ACC112 (cell line): Measurements from ENCODE around the gene MAB21L2.
"Not testable (repeated sequence)": the region's sequence is repeated elsewhere in the genome, so short reads cannot be mapped to it uniquely, and the experiment has no call there.

Experiments used
- H2AFZ ChIP-seq: fragments of 200-600 bp; sonication (generic); one replicate; pipeline ENCODE4 v1.6.0; 2017; ENCODE audit warnings: antibody characterized with exemption, low read length; ENCODE audit not compliant: unreplicated experiment
- H3K27ac ChIP-seq: fragments of 200-600 bp; sonication (generic); 2 replicates; pipeline ENCODE4 v1.5.1; 2014; ENCODE audit warnings: low read depth, mild to moderate bottlenecking, antibody characterized with exemption, low read length, moderate library complexity
- H3K27me3 ChIP-seq: fragments of 200-600 bp; sonication (generic); 2 replicates; pipeline ENCODE4 v1.6.1; 2014; ENCODE audit warnings: mild to moderate bottlenecking, antibody characterized with exemption, low read length, moderate library complexity, mixed read lengths; ENCODE audit not compliant: insufficient read depth
- H3K36me3 ChIP-seq: fragments of 200-600 bp; sonication (generic); 2 replicates; pipeline ENCODE4 v1.6.1; 2016; ENCODE audit warnings: mild to moderate bottlenecking, antibody characterized with exemption, low read length, moderate library complexity, mixed read lengths; ENCODE audit not compliant: insufficient read depth
- H3K4me1 ChIP-seq: fragments of 200-600 bp; sonication (generic); one replicate; pipeline ENCODE4 v1.6.1; 2016; ENCODE audit warnings: low read length, mixed read lengths; ENCODE audit not compliant: insufficient read depth, unreplicated experiment, control insufficient read depth
- H3K4me3 ChIP-seq: fragments of 200-600 bp; sonication (generic); 2 replicates; pipeline ENCODE4 v1.5.1; 2014; ENCODE audit warnings: mild to moderate bottlenecking, low read depth, low read length
- H3K79me2 ChIP-seq: fragments of 200-600 bp; sonication (generic); one replicate; pipeline ENCODE4 v1.6.0; 2016; ENCODE audit warnings: low read length; ENCODE audit not compliant: control insufficient read depth, unreplicated experiment, insufficient read depth

MAB21L2 gene

GRCh38 chr4:150561143-150561737 lies 20.7 kb upstream of the MAB21L2 start:
- no peaks in the 10 kb centered on the region for H3K79me2 ChIP-seq
- H3K4me3 ChIP-seq = no peak overlapping the region
- no peak overlapping the region for H3K27ac ChIP-seq
- H2AFZ ChIP-seq = no peak overlapping the region
- H3K4me1 ChIP-seq = no peaks in the 10 kb centered on the region
- H3K27me3 ChIP-seq = no peaks in the 10 kb centered on the region
- H3K36me3 ChIP-seq = no peaks in the 10 kb centered on the region

- Histone ChIP-seq H3K36me3 (no peaks in the 10 kb centered on the region), H3K27ac (no peak overlapping the region), H3K27me3 (no peaks in the 10 kb centered on the region)
These were observed 19.7 kb upstream of the MAB21L2 start for GRCh38 chr4:150562250-150562649.

GRCh38 chr4:150562751-150563150 lies 19.2 kb upstream of the MAB21L2 start:
- H3K27me3 ChIP-seq = no peaks in the 10 kb centered on the region
- no peak overlapping the region for H2AFZ ChIP-seq
- H3K79me2 ChIP-seq = no peaks in the 10 kb centered on the region
- H3K4me3 ChIP-seq = no peak overlapping the region
- H3K36me3 ChIP-seq = no peaks in the 10 kb centered on the region
- no peaks in the 10 kb centered on the region for H3K4me1 ChIP-seq
- H3K27ac ChIP-seq = no peak overlapping the region

More at GRCh38 chr4:150562250-150562649, 19.7 kb upstream of the MAB21L2 start:
- Histone ChIP-seq H2AFZ (no peak overlapping the region), H3K4me1 (no peaks in the 10 kb centered on the region), H3K4me3 (no peak overlapping the region), H3K79me2 (no peaks in the 10 kb centered on the region)

- H3K4me1 ChIP-seq, H2AFZ ChIP-seq, H3K27me3 ChIP-seq, H3K4me3 ChIP-seq, H3K79me2 ChIP-seq, H3K36me3 ChIP-seq, H3K27ac ChIP-seq: not testable (repeated sequence)
These were observed 17.0 kb upstream of the MAB21L2 start for GRCh38 chr4:150564967-150565366.

GRCh38 chr4:150567070-150567469 lies 14.9 kb upstream of the MAB21L2 start:
- Histone ChIP-seq H2AFZ (no peak overlapping the region), H3K4me3 (no peak overlapping the region), H3K27ac (no peak overlapping the region), H3K36me3 (no peaks in the 10 kb centered on the region), H3K4me1 (peaks cover 19% of the 10 kb centered on the region), H3K27me3 (no peaks in the 10 kb centered on the region), H3K79me2 (no peaks in the 10 kb centered on the region)

- no peak overlapping the region for H2AFZ ChIP-seq
- no peaks in the 10 kb centered on the region for H3K27me3 ChIP-seq
- no peak overlapping the region for H3K27ac ChIP-seq
- no peaks in the 10 kb centered on the region for H3K36me3 ChIP-seq
- peaks cover 6% of the 10 kb centered on the region for H3K79me2 ChIP-seq
- no peak overlapping the region for H3K4me3 ChIP-seq
- H3K4me1 ChIP-seq = peaks cover 34% of the 10 kb centered on the region
These were observed 12.5 kb upstream of the MAB21L2 start for GRCh38 chr4:150569384-150569987.

GRCh38 chr4:150569998-150570535 lies 11.9 kb upstream of the MAB21L2 start:
- H3K27ac ChIP-seq = no peak overlapping the region
- H3K79me2 ChIP-seq = peaks cover 6% of the 10 kb centered on the region
- no peaks in the 10 kb centered on the region for H3K27me3 ChIP-seq
- H3K4me3 ChIP-seq = no peak overlapping the region
- H3K36me3 ChIP-seq = no peaks in the 10 kb centered on the region
- H3K4me1 ChIP-seq = peaks cover 34% of the 10 kb centered on the region
- H2AFZ ChIP-seq = no peak overlapping the region

- Histone ChIP-seq H3K36me3 (no peaks in the 10 kb centered on the region), H3K79me2 (peaks cover 10% of the 10 kb centered on the region), H3K27me3 (no peaks in the 10 kb centered on the region), H3K4me3 (no peak overlapping the region), H3K27ac (no peak overlapping the region), H3K4me1 (peaks cover 34% of the 10 kb centered on the region), H2AFZ (no peak overlapping the region)
These were observed 11.1 kb upstream of the MAB21L2 start for GRCh38 chr4:150570862-150571261.

- Histone ChIP-seq H3K27ac (peak overlapping the region; percentile 19; the same call in 1 of the 2 replicates), H3K79me2 (peaks cover 13% of the 10 kb centered on the region), H3K36me3 (no peaks in the 10 kb centered on the region), H3K4me3 (no peak overlapping the region), H3K4me1 (peaks cover 34% of the 10 kb centered on the region), H3K27me3 (no peaks in the 10 kb centered on the region), H2AFZ (peak overlapping the region; percentile 32)
These were observed 9.0 kb upstream of the MAB21L2 start for GRCh38 chr4:150572704-150573504.

GRCh38 chr4:150573534-150573933 lies 8.4 kb upstream of the MAB21L2 start:
- H3K4me3 ChIP-seq = no peak overlapping the region
- peaks cover 18% of the 10 kb centered on the region for H3K79me2 ChIP-seq
- no peaks in the 10 kb centered on the region for H3K36me3 ChIP-seq
- peak overlapping the region; percentile 19; the same call in 1 of the 2 replicates for H3K27ac ChIP-seq
- H3K4me1 ChIP-seq = peaks cover 34% of the 10 kb centered on the region
- H2AFZ ChIP-seq = peak overlapping the region; percentile 32
- H3K27me3 ChIP-seq = no peaks in the 10 kb centered on the region
